Endometrial microvascular endothelial cells (primary cell): ENCODE measurements around the gene KARS1. TPM values are rescaled to one million over a fixed set of nuclear protein-coding genes. Genes with fewer than 3 reads are reported as not detected.

Experiments used
- in situ Hi-C: cut with HindIII; loops from 2 replicates; pipeline ENCODE4 v1.10.0; 2017; ENCODE audit warnings: low sequenced_read_pairs, low pct_unique_long_range_greater_than_20kb; ENCODE audit errors: inconsistent ontology term
- total RNA-seq: library from RNA; depleted of rRNA; stranded (reverse); fragments of >200 nt; gene quantifications from one replicate; pipeline ENCODE4 v1.2.3, GENCODE V29; 2015; ENCODE audit errors: inconsistent ontology term

Gene KARS1
- total RNA-seq, 1 donor from 2014 or later, result 218 TPM

DNA sequence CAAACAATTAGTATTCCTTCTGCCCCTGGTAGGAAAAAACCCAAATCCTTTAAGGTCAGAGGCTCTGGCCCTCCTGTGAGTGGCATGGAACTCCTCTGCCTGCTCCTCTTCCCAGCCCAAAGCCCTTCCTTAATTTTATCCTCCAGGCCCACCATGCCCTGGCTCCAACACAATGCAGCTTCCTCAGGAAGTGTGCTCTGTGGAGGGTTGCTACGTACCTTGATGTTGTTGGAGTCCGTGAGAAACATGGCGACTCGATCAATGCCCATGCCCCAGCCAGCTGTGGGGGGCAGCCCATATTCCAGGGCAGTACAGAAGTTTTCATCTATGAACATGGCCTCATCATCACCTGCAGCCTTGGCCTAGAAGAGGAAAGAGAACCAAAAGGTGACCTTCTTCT, 19.1 kb downstream of the KARS1 start:
- in situ Hi-C loops, result no loop called here

DNA sequence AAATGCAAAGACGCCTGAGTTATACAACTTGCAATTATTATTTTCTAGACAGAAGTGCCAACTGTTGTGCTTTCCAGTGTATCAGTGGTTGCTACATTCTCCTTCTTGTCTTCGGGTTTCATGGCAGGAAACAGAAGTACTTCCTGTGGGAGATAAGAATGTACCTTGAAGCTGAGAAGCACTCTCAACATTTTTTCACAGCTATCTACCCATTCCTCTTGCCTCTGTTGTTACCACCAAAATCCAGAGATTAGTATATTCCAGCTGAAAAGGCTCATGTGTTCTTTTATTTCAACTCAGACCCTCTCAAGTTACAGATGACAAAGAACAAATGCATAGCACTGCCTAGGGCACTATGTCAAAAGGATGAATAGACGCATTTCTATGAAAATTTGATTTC, 19.6 kb downstream of the KARS1 start:
- in situ Hi-C loops, result no loop called here

DNA sequence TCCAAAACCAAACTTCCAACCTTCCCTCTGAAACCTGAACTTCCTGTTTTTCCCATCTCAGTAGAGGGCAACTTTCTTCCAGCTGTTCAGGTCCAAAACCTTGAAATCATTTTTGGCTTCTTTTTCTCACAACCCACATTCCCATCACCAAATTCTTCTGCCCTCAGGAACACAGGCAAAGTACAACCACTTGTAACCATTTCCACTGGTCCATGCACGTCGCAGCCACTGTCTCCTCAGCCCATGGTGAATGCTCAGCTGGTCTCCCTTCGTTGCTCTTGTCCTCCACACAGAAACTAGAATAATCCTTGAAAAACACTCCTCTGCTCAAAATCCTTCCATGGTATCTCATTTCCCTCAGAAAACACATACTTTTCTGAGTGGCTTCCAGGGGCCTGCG, 20.7 kb downstream of the KARS1 start:
- in situ Hi-C loops, result no loop called here

DNA sequence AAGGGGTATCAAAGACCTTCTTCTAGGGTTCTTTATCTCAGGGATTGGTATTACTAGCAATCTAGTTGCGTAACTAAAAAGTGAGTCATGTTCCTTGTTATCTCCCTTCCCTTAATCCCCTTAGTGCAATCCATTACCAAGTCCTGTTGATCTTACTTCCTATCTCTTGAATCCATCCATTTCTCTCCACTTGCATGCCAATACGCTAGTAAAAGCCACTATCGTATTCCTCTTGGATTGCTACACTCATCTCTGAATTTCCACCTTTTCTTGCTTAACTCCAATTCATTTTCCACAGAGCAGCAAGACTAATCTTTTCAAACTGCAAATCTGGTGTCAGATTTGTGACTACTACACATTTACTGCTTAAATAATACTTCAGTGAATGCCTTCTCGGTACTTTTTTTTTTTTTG, 22.5 kb downstream of the KARS1 start:
- in situ Hi-C loops, result no loop called here

DNA sequence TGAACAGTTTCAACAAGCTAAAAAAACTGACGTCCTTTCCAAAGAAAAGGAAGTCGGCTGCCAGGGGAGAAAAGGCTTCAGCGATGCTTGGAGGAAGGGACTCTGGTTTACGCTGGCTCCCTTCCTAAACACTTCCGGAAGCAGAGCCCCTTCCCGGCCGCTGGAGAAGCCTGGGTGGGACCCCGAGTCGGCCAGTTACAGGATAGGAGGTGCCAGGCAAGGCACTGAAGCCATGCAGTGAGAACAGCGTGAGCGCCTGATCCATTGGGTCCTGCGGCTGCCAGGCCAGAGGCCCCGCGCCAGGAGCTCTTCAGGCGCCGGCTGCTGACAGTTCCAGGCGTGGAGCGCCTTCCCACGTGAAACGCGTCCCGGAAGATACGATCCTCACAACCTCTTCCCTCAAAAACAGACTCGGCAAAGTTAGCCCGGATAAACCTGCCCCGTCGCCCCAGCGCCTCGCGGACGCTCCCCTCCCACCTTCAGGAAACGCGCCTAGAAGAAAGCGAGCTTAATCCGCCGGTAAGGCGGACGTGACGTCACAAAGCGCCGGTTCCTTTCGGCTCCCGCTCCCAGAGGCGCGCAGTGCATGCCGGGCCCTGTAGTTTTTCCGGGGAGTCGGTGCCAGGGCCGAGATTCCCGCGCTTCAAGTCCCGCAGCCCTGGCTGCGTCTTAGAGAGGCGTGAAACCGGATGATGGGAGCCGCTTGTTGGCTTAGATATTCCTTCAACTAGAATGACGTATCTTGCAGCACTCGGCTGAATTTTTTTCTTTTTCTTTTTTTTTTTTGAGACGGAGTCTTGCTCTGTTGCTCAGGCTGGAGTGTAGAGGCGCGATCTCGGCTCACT, 24.5 kb downstream of the KARS1 start, which contains the start of gene ADAT1:
TSS of gene ADAT1 (minus strand) at position 521 of the 845 bp plus-strand sequence. CDS start 2,482 bp downstream, outside the sequence.
- in situ Hi-C loops, result no loop called here

DNA sequence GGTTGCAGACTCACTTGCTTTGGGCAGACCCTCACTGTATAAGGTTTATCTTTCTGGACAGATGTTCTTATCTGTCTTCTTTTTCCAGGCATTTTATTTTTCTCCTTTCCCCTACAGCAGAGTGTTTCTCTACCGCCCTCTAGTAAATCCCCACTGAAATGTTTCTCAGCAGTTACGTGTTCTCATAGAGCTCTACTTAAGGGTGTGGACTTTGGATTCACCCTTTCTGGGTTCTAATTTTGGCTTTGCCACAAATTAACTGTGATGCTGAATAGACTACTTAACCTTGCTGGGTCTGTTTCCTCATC, 26.3 kb downstream of the KARS1 start:
- in situ Hi-C loops, result no loop called here

DNA sequence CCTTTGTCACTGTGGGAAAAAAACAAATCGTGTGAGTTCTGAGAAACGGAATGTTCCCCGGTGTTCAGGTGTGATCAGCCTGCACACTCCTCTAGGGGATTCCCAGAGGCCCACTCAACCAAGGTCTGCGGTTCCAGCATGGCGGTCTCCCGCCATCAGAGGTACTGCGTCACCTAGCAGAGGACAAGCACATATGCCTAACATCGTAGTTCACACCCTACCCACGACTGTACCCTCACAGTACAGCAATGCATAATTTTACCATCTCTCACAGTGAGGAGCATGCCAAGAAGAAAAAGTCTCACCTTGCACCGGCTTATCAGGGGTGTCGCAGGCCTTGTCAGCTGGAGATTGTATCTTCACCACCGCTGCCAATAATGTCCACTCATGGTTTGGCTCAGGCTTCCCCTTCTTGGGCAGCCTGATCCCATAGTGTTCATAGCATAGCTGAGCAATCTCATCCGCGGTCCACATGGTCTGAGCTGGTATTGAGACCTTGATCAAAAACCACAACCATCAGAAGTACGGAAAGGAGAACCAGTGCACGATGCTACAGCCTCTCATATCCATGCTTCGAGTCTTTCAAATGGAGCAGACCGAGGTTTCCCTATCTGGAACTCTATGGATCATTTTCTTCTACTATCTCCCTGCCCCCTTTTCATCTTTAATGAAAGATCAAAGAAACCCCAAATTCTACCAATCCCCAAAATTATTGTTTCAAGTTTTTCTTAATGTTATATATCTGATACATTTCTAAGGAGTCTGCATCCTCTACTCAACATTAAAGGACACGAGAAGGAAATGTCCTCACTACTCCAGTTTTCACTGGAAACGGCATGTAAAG, 26.9 kb downstream of the KARS1 start:
- in situ Hi-C loops, result no loop called here

DNA sequence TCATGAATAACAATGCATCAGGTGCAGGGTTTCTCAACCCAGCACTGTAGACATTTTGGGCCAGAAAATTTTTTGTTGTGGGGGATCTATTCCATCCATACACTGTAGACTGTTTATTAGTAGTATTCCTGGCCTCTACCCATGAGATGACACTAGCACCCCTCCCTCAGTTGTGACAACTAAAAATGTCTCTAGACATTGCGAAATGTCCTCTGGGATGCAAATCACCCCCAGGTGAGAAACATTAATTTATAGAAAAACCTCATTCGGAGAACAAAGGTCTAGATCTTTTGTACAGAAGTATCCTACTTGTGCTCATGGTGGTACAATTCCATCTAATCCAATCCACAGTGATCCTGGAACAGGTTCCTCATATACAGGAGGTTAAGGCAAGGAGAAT, 28.7 kb downstream of the KARS1 start:
- in situ Hi-C loops, result no loop called here

DNA sequence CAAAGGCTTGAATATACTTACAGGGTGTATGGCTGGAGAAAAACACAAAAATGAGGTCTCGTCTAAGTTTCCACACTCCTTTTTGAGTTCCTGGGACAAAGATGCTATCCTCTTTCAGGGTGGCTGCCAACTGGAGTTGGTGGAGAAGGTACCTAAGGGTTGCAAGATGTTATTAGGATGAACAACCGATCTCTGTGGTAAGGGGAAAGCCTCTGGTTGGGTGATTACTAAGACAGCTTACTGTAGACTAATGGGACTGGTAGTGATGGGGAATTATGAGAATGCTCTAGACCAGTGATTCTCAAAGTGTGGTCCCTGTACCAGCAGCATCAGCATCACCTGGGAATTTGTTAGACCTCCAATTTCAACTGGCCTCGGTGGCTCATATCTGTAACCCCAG, 30.3 kb downstream of the KARS1 start:
- in situ Hi-C loops, result no loop called here

DNA sequence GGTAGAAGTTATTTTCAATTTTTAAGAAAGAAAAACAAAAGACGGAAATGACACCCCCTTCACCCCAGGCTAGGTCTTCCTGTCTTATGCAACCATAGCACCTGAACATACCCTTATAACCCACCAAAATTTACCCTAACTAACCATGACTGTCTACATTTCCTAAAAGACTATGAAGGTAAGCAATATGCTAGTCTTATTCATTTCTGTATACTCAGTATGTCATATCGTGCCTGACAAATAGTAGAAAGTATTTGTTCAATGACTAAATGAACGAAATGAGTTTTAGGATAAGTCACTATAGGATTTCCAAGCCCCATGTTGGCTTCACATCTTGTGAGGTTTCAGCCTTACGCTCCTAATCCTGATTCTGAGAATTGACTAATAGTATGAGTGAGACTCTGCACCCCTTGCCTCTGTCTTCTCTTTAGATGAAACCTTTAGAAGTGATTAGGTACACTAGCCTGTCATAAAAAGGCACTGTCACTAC, 30.9 kb downstream of the KARS1 start:
- in situ Hi-C loops, result no loop called here

DNA sequence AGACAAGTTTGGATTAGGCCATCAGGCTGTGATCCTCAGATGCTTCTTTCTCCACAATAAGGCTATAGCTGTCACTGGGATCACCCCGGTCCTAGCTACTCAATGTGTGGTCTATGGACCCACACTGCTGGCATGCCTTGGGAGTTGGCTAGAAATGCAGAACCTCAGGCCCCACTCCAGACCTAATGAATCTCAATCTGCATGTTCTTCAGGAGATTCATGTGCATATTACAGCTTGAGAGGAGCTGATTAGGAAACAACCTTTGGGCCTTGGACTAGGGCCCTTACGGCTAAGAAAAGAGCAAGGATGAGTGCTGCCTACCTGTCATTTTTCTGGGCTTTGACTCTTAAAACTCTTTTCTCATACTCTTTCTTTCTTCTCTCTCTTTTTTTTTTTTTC, 31.8 kb downstream of the KARS1 start:
- in situ Hi-C loops, result no loop called here

DNA sequence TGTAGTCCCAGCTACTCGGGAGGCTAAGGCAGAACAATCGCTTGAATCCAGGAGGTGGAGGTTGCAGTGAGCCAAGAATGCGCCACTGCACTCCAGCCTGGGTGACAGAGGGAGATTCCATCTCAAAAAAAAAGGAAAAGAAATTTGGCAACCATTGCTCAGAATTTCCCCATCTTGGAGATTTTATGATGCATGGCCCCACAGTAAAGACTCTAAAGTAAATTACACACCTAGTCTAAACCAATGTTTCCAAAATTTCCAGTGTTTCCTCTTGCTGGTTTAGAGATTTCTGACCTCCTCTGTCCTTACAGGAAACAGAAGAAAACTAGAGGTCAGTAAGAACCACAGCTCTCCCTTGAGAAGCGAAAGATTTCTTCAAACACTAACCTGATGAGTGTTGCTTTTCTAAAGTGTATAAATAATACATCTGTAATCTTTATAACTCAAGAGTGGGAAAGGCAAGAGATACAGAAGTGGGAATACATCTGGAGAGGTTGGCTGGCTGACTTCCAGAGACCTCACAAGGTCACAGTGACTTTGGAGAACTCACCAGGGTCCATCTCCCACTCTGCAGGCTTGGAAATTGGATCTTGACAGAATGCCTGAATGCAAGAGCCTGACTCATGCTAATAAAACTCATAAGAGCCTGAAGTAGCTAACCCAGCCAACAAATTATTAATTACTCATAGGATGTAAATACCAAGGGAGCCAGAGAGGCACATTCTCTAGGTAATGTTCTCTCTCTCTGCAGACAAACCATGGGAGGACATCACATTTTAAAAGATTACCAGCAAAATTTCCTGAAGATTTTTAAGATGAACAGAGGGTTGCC, 33.2 kb downstream of the KARS1 start:
- in situ Hi-C loops, result no loop called here

DNA sequence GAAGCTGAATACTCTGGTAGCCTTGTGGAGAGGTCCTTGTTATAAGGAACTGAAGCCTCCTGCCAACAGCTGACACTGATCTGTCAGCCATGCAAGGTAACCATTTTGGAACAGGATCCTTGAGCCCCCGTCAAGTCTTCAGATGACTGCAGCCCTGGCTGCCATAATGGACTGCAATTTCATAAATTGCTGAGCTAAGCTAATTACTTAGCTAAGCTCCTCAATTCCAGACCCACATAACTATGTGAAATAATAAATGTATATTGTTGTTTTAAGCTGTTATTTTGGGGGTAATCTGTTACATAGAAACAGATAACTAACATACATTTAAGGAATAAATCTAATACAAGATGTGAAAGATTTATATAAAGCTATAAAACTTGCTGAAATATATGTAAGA, 41.0 kb downstream of the KARS1 start:
- in situ Hi-C loops, result no loop called here

DNA sequence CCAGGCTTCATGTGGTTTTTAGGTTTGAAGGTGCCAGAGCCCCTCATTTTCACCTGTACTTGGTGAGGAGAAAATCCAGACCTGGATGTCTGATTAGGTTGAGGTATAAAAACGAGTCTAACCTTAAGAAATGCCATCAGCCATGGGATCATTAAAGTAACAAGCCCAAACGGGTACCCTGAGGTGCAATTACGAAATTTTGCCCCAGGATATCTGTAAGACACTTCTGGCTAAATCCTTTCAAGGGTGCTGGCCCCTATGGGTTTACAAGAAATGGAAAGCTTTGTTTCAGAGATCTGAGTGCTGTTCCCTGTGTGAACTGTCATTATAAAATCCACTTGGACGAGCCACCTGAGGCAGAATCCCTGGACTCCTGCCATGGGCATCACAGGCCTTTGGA, 44.2 kb downstream of the KARS1 start:
- in situ Hi-C loops, result no loop called here

DNA sequence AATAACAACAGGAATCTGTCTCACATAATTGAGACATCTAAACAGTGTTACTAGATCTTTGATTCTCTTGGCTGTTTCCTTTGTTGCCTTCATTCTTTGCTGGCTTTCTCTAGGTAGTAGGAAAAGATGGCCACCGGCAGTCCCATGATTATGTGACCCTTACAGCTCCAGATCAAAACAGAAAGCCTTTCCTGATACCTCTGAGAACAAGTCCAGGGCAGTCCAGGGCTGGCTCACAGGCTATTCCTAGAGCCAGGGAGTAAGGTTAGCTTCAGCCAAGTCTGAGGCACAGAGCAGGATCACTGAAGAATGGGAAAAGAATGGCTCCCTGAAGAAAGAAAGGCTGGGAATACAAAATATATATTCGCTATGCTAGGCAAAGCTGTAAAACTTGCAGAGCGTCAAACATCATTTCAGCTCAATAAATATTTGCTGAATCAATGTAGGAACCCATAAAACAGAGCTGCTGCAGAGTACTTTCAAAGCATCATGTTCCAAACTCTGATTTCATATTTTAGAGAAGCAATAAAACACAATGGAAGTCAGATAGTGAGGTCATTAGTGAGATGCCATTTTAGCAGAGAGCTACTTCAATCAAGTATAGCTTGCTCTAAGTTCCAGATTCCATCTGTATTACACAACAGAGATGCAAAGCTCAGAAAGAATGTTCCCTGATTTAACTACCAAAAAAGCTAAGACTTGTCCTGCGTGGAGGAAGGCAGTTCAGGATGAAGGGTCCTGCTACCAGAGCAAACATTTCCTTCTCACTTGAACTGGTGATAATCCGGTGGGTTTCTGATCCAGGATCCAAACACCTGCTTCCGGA, 47.8 kb downstream of the KARS1 start:
- in situ Hi-C loops, result no loop called here

DNA sequence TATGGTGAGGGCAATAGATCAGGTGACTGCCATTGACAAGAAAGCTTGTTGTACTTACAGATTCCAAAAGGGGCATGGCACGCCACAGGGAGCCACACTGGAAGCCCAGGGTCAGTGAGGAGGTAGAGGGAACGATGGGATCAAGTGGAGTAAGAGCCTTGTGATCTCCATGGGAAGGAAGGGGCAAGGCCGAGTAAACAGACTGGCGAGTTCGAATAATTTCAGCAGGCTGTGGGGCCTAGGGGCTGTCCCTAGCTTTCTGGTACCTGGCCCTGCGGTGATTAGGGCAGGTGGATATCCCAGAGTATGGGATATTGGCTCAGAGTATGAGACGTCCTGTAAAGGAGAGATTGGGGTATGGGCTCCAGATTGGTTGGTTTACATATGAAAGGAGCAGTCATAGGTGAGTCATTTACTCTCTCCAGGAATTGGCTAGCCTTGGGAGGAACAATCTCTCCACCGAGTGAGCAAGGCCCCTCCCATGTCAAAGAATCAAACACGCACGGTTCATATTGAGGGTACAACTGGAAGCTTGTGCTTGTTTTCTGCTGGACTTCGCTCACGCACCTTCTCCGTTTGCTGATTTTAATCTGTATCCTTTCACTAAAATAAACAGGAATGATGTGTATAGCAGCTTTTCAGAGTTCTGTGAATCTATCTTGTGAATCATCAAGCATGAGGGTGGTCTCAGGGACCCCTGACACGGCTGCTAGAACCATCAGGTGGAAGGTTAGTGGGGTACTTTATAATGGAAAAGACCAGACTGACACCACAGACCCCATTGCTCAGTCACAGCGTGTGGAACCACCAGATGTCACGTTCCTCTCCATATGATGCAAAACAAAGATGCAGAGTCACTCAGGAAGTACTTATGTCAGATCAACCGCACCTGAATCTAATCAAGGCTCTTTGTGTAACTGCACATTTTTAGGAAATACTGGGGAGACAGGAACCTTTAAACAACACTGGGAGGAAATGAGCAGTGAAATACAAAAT, 53.3 kb downstream of the KARS1 start:
- in situ Hi-C loops, result no loop called here

DNA sequence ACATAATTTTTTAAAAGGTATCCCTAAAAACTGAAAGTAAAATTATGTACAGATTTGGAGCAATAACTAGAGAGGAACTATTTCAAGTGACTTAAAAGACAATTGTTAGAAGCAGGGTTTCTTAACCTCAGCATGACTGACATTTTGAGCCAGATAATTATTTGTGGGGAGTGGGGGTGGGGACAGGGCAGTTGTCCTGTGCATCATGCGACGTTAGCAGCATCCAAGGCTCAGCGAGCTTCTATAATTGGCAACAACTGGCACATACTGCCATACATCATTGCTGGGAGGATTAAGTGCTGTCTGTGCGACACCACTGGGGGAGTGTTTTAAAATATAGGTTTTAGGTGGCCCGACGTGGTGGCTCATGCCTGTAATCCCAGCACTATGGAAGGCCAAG, 54.2 kb downstream of the KARS1 start:
- in situ Hi-C loops, result no loop called here
